Prostate gland (tissue), 2 donors: ENCODE measurements around the gene CXADR.

ENCODE experiments used
- CTCF ChIP-seq, 4 experiments: fragments of 200-600 bp in 2 of 4; fragments of 450-650 bp in 2 of 4; sonication (generic) in 2 of 4; IDR thresholded peaks; 1 replicate in 3 of 4; 2 replicates in 1 of 4; pipeline ENCODE4 v1.5.1; 2016 to 2019; ENCODE audit warnings: antibody characterized with exemption in 4 of 4, mild to moderate bottlenecking in 2 of 4, moderate library complexity in 2 of 4
- POLR2A ChIP-seq: fragments of 450-650 bp; IDR thresholded peaks from one replicate; pipeline ENCODE4 v1.6.1; 2016; ENCODE audit warnings: antibody characterized with exemption, mild to moderate bottlenecking
- POLR2AphosphoS5 ChIP-seq: sonication (generic); formaldehyde crosslinking; IDR thresholded peaks from one replicate; pipeline ENCODE4 v1.6.1; 2017; ENCODE audit warnings: antibody characterized with exemption

- no peak for TF ChIP-seq POLR2A
- TF ChIP-seq CTCF (IDR thresholded peaks at IDR 0.05) = no peak
- TF ChIP-seq POLR2AphosphoS5 = no peak
Measured at GRCh38 chr21:17466166-17466565, 46.7 kb upstream of the CXADR start.
